Gastroesophageal sphincter (tissue), 3 donors: Measurements from ENCODE around the gene CYB561.

ENCODE experiments used
- EP300 ChIP-seq: sonication (generic); formaldehyde crosslinking; IDR thresholded peaks from one replicate; pipeline ENCODE4 v1.6.1; 2017; ENCODE audit warnings: antibody characterized with exemption, mild to moderate bottlenecking
- POLR2A ChIP-seq, 2 donors: fragments of 450-650 bp; IDR thresholded peaks; one replicate each; pipeline ENCODE4 v1.6.1; 2017; ENCODE audit warnings: antibody characterized with exemption in 2 of 2, mild to moderate bottlenecking in 2 of 2, moderate library complexity in 1 of 2
- POLR2AphosphoS5 ChIP-seq: sonication (generic); formaldehyde crosslinking; IDR thresholded peaks from one replicate; pipeline ENCODE4 v1.6.1; 2017; ENCODE audit warnings: antibody characterized with exemption
- TF ChIP-seq, protein P1 (sequence below), 4 experiments: fragments of 200-600 bp in 2 of 4; fragments of 450-650 bp in 2 of 4; sonication (generic) in 1 of 4; IDR thresholded peaks; one replicate each; pipeline ENCODE4 v1.5.1; 2017 to 2019; ENCODE audit warnings: antibody characterized with exemption in 4 of 4, mild to moderate bottlenecking in 2 of 4, moderate library complexity in 2 of 4

DNA sequence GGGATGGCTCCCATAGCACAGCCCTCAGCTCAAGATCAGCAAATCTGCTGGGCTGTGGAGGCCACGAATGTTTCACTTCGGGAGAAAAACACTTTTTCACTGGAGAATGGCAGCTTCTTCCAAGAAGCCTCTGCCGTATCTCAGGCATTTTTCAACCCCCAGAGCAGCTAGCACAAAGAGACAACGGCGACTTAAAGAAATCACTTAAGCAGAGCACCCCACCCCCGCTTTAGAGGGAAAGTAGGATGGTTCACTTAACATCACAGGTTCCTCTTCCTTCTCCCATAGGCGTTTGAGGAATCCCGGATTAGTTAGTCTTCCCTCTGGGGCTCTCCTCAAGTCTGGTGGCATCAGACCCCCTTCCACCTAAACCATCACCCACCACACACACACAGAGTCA lies 27.6 kb downstream of the CYB561 start:
- TF ChIP-seq, protein P1, sequence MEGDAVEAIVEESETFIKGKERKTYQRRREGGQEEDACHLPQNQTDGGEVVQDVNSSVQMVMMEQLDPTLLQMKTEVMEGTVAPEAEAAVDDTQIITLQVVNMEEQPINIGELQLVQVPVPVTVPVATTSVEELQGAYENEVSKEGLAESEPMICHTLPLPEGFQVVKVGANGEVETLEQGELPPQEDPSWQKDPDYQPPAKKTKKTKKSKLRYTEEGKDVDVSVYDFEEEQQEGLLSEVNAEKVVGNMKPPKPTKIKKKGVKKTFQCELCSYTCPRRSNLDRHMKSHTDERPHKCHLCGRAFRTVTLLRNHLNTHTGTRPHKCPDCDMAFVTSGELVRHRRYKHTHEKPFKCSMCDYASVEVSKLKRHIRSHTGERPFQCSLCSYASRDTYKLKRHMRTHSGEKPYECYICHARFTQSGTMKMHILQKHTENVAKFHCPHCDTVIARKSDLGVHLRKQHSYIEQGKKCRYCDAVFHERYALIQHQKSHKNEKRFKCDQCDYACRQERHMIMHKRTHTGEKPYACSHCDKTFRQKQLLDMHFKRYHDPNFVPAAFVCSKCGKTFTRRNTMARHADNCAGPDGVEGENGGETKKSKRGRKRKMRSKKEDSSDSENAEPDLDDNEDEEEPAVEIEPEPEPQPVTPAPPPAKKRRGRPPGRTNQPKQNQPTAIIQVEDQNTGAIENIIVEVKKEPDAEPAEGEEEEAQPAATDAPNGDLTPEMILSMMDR (IDR thresholded peaks at IDR 0.05): no peak
- no peak for TF ChIP-seq POLR2A (IDR thresholded peaks at IDR 0.05)
- no peak for TF ChIP-seq EP300
- no peak for TF ChIP-seq POLR2AphosphoS5
